Subcutaneous adipose tissue (tissue), 4 donors: ENCODE data around the gene PLCXD3. TPM values are rescaled to one million over a fixed set of nuclear protein-coding genes. Genes with fewer than 3 reads are reported as not detected.

Experiments used
- CTCF ChIP-seq: fragments of 450-650 bp; IDR thresholded peaks from one replicate; pipeline ENCODE4 v1.5.1; 2016; ENCODE audit warnings: low read depth, mild to moderate bottlenecking, control low read depth, antibody characterized with exemption, moderate library complexity
- total RNA-seq, 4 donors: library from RNA; depleted of rRNA; stranded (reverse); fragments of >200 nt; gene quantifications; one replicate each; pipeline ENCODE4 v1.1.0, GENCODE V29; 2016

Gene PLCXD3
- total RNA-seq, 4 donors from 2014 or later: 3.4 to 8.1 (median 7.1) TPM

GRCh38 chr5:41336471-41336870, 173.9 kb downstream of the PLCXD3 start:
- TF ChIP-seq CTCF: no peak

GRCh38 chr5:41335596-41336181, 174.7 kb downstream of the PLCXD3 start:
- no peak for TF ChIP-seq CTCF

GRCh38 chr5:41334758-41335157, 175.6 kb downstream of the PLCXD3 start:
- no peak for TF ChIP-seq CTCF

GRCh38 chr5:41334221-41334620, 176.2 kb downstream of the PLCXD3 start:
- no peak for TF ChIP-seq CTCF

GRCh38 chr5:41325074-41325473, 185.3 kb downstream of the PLCXD3 start:
- no peak for TF ChIP-seq CTCF

GRCh38 chr5:41312478-41313060, 197.8 kb downstream of the PLCXD3 start:
- no peak for TF ChIP-seq CTCF

- TF ChIP-seq CTCF: no peak
Observed at GRCh38 chr5:41312066-41312465, 198.3 kb downstream of the PLCXD3 start.
